ENCODE data around the gene KIFC3. TPM values are rescaled to one million over a fixed set of nuclear protein-coding genes. Genes with fewer than 3 reads are reported as not detected.

KIFC3 gene
- total and polyA plus RNA-seq, 7 experiments from 2014 or later = 0.73 to 9.2 (median 1.6) TPM; not detected in 3

- no peak overlapping the region for H3K27ac ChIP-seq (ENCODE audit: low read depth, low read length)
- intact Hi-C loops (cut with micrococcal nuclease) = loop anchor here in 1 of 2 donors (5.0 kb wide), 1 partner anchor 229 kb away; no protein-coding TSS in a partner anchor
- Mint-ChIP-seq H3K36me3 (peaks cover 0 to 8% (median 4%) of the 10 kb centered on the region in 5 donors), H3K4me3 (no peak overlapping the region), H3K27ac (no peak overlapping the region), H3K4me1 (peaks cover 0 to 3% (median 0%) of the 10 kb centered on the region in 7 donors), H3K27me3 (no peaks in the 10 kb centered on the region), H3K9me3 (peaks cover 0 to 1% (median 0%) of the 10 kb centered on the region in 11 donors)
- peaks cover 0 to 27% (median 0%) of the 10 kb centered on the region in 3 experiments for H3K36me3 ChIP-seq (ENCODE audit: control insufficient read depth in 2 of 3, insufficient read depth in 3 of 3, low read length in 3 of 3)
- no peak for DNase-seq
- no peaks in the 10 kb centered on the region for H3K27me3 ChIP-seq (ENCODE audit: control insufficient read depth in 2 of 2, insufficient read depth in 2 of 2, low read length in 2 of 2)
- no peak for ATAC-seq
- no peaks in the 10 kb centered on the region for H3K9me3 ChIP-seq (ENCODE audit: control insufficient read depth in 2 of 3, low read length in 3 of 3)
- POLR2A ChIA-PET = no interaction called here
- H3K4me1 ChIP-seq (ENCODE audit: control insufficient read depth in 2 of 2, insufficient read depth in 2 of 2, low read length in 2 of 2) = peaks cover 0 to 5% of the 10 kb centered on the region in 2 donors
- no peak overlapping the region for H3K4me3 ChIP-seq (ENCODE audit: low read length)
- CTCF ChIA-PET = no interaction called here
Observed at GRCh38 chr16:57758331-57759117, 43.8 kb downstream of the KIFC3 start.

GRCh38 chr16:57757883-57758282, 44.4 kb downstream of the KIFC3 start:
- peaks cover 0 to 34% (median 0%) of the 10 kb centered on the region in 3 experiments for H3K36me3 ChIP-seq (ENCODE audit: control insufficient read depth in 2 of 3, insufficient read depth in 3 of 3, low read length in 3 of 3)
- DNase-seq = no peak
- H3K27me3 ChIP-seq (ENCODE audit: control insufficient read depth in 2 of 2, insufficient read depth in 2 of 2, low read length in 2 of 2) = no peaks in the 10 kb centered on the region
- Mint-ChIP-seq H3K27me3 (no peaks in the 10 kb centered on the region), H3K4me3 (no peak overlapping the region), H3K36me3 (peaks cover 0 to 8% (median 4%) of the 10 kb centered on the region in 5 donors), H3K9me3 (peaks cover 0 to 1% (median 0%) of the 10 kb centered on the region in 11 donors), H3K27ac (no peak overlapping the region), H3K4me1 (peaks cover 0 to 3% (median 0%) of the 10 kb centered on the region in 7 donors)
- ATAC-seq = no peak
- H3K27ac ChIP-seq (ENCODE audit: low read depth, low read length) = no peak overlapping the region
- no peak overlapping the region for H3K4me3 ChIP-seq (ENCODE audit: low read length)
- no peaks in the 10 kb centered on the region for H3K9me3 ChIP-seq (ENCODE audit: control insufficient read depth in 2 of 3, low read length in 3 of 3)
- H3K4me1 ChIP-seq (ENCODE audit: control insufficient read depth in 2 of 2, insufficient read depth in 2 of 2, low read length in 2 of 2) = peaks cover 0 to 5% of the 10 kb centered on the region in 2 donors
- ChIA-PET POLR2A (no interaction called here), CTCF (no interaction called here)
- intact Hi-C loops (cut with micrococcal nuclease) = loop anchor here (1.0 to 5.0 kb wide), 7 partner anchors 22 to 243 kb away; partner anchors contain the start of genes KATNB1 (in 1 of the 2), USB1 (in 1 of the 2) and ZNF319 (in 1 of the 2)

GRCh38 chr16:57757326-57757786, 44.9 kb downstream of the KIFC3 start:
- H3K27me3 ChIP-seq (ENCODE audit: control insufficient read depth in 2 of 2, insufficient read depth in 2 of 2, low read length in 2 of 2) = no peaks in the 10 kb centered on the region
- Mint-ChIP-seq H3K9me3 (peaks cover 0 to 1% (median 0%) of the 10 kb centered on the region in 11 donors), H3K27me3 (no peaks in the 10 kb centered on the region), H3K4me1 (peaks cover 0 to 3% (median 0%) of the 10 kb centered on the region in 7 donors), H3K4me3 (no peak overlapping the region), H3K36me3 (peaks cover 0 to 8% (median 4%) of the 10 kb centered on the region in 5 donors), H3K27ac (no peak overlapping the region)
- CTCF ChIA-PET = no interaction called here
- H3K4me3 ChIP-seq (ENCODE audit: low read length) = no peak overlapping the region
- DNase-seq (peak; percentile 61 to 93 (median 81)), ATAC-seq (peak; percentile 93)
- H3K36me3 ChIP-seq (ENCODE audit: control insufficient read depth in 2 of 3, insufficient read depth in 3 of 3, low read length in 3 of 3) = peaks cover 0 to 39% (median 0%) of the 10 kb centered on the region in 3 experiments
- intact Hi-C loops (cut with micrococcal nuclease) = loop anchor here (1.0 to 5.0 kb wide), 7 partner anchors 21 to 244 kb away; partner anchors contain the start of genes KATNB1 (in 1 of the 2), USB1 (in 1 of the 2) and ZNF319 (in 1 of the 2)
- POLR2A ChIA-PET = interaction anchor here (1.8 kb wide), 1 partner anchor 22 kb away, joined by 6 read pairs; the partner anchor contains the start of gene KATNB1
- no peak overlapping the region for H3K27ac ChIP-seq (ENCODE audit: low read depth, low read length)
- peaks cover 0 to 5% of the 10 kb centered on the region in 2 donors for H3K4me1 ChIP-seq (ENCODE audit: control insufficient read depth in 2 of 2, insufficient read depth in 2 of 2, low read length in 2 of 2)
- H3K9me3 ChIP-seq (ENCODE audit: control insufficient read depth in 2 of 3, low read length in 3 of 3) = no peaks in the 10 kb centered on the region

GRCh38 chr16:57756424-57757325, 45.6 kb downstream of the KIFC3 start:
- no peak overlapping the region for H3K4me3 Mint-ChIP-seq
- POLR2A ChIA-PET = interaction anchor here (1.8 kb wide), 1 partner anchor 22 kb away, joined by 6 read pairs; the partner anchor contains the start of gene KATNB1
- H3K27me3 ChIP-seq (ENCODE audit: control insufficient read depth in 2 of 2, insufficient read depth in 2 of 2, low read length in 2 of 2) = no peaks in the 10 kb centered on the region
- intact Hi-C loops (cut with micrococcal nuclease) = loop anchor here (1.0 to 5.0 kb wide), 7 partner anchors 20 to 245 kb away; partner anchors contain the start of genes KATNB1 (in 1 of the 2), USB1 (in 1 of the 2) and ZNF319 (in 1 of the 2)
- H3K36me3 ChIP-seq (ENCODE audit: control insufficient read depth in 2 of 3, insufficient read depth in 3 of 3, low read length in 3 of 3) = peaks cover 0 to 45% (median 3%) of the 10 kb centered on the region in 3 experiments
- peaks cover 0 to 8% (median 5%) of the 10 kb centered on the region in 5 donors for H3K36me3 Mint-ChIP-seq
- CTCF ChIA-PET = no interaction called here
- no peak for DNase-seq
- no peaks in the 10 kb centered on the region for H3K9me3 ChIP-seq (ENCODE audit: control insufficient read depth in 2 of 3, low read length in 3 of 3)
- no peak overlapping the region for H3K27ac ChIP-seq (ENCODE audit: low read depth, low read length)
- ATAC-seq = no peak
- H3K9me3 Mint-ChIP-seq = peaks cover 0 to 1% (median 0%) of the 10 kb centered on the region in 11 donors
- H3K27ac Mint-ChIP-seq = no peak overlapping the region
- no peak overlapping the region for H3K4me3 ChIP-seq (ENCODE audit: low read length)
- H3K4me1 Mint-ChIP-seq = peaks cover 0 to 3% (median 0%) of the 10 kb centered on the region in 7 donors
- H3K4me1 ChIP-seq (ENCODE audit: control insufficient read depth in 2 of 2, insufficient read depth in 2 of 2, low read length in 2 of 2) = peaks cover 0 to 5% of the 10 kb centered on the region in 2 donors
- H3K27me3 Mint-ChIP-seq = no peaks in the 10 kb centered on the region

- no peaks in the 10 kb centered on the region for H3K27me3 Mint-ChIP-seq
- intact Hi-C loops (cut with micrococcal nuclease) = loop anchor here (2.0 to 5.0 kb wide), 3 partner anchors 55 to 231 kb away; no protein-coding TSS in a partner anchor
- POLR2A ChIA-PET = interaction anchor here (1.8 kb wide), 1 partner anchor 21 kb away, joined by 6 read pairs; the partner anchor contains the start of gene KATNB1
Observed at GRCh38 chr16:57755726-57756423, 46.4 kb downstream of the KIFC3 start.

More at GRCh38 chr16:57755726-57756423, 46.4 kb downstream of the KIFC3 start:
- ATAC-seq (no peak), DNase-seq (no peak)
- Mint-ChIP-seq H3K9me3 (peaks cover 0 to 1% (median 0%) of the 10 kb centered on the region in 11 donors), H3K4me3 (no peak overlapping the region), H3K36me3 (peaks cover 2 to 12% (median 5%) of the 10 kb centered on the region in 5 donors), H3K27ac (no peak overlapping the region), H3K4me1 (peaks cover 0 to 6% (median 0%) of the 10 kb centered on the region in 7 donors)
- Histone ChIP-seq H3K4me3 (ENCODE audit: low read length) (no peak overlapping the region), H3K36me3 (ENCODE audit: control insufficient read depth in 2 of 3, insufficient read depth in 3 of 3, low read length in 3 of 3) (peaks cover 0 to 53% (median 3%) of the 10 kb centered on the region in 3 experiments), H3K27me3 (ENCODE audit: control insufficient read depth in 2 of 2, insufficient read depth in 2 of 2, low read length in 2 of 2) (no peaks in the 10 kb centered on the region), H3K9me3 (ENCODE audit: control insufficient read depth in 2 of 3, low read length in 3 of 3) (no peaks in the 10 kb centered on the region), H3K27ac (ENCODE audit: low read depth, low read length) (no peak overlapping the region), H3K4me1 (ENCODE audit: control insufficient read depth in 2 of 2, insufficient read depth in 2 of 2, low read length in 2 of 2) (peaks cover 0 to 5% of the 10 kb centered on the region in 2 donors)
- CTCF ChIA-PET = interaction anchor here (1.0 kb wide), 1 partner anchor 19 kb away, joined by 5 read pairs; no protein-coding TSS in a partner anchor
